Stimulated activated naive CD4-positive, alpha-beta T cell treated with Interleukin-2 at 50 U/mL for 16 hours (primary cell): ENCODE measurements around the gene NCOA1.
"Not testable (repeated sequence)": the region's sequence is repeated elsewhere in the genome, so short reads cannot be mapped to it uniquely, and the experiment has no call there.

Experiments used
- DNase-seq: peaks from one replicate; lab custom pipeline; 2025; lab: John Stamatoyannopoulos, UW

Gene NCOA1

GRCh38 chr2:24792542-24792873, 301.5 kb downstream of the NCOA1 start:
- DNase-seq = no peak

GRCh38 chr2:24792874-24793760, 302.1 kb downstream of the NCOA1 start, which contains the start of the genes CENPO and PTRHD1:
Gene CENPO, plus strand, starts transcription at chr2:24793425. Its CDS starts 495 bp downstream, at chr2:24793920.
Gene PTRHD1, minus strand, starts transcription at chr2:24793391. Its CDS starts 14 bp downstream, at chr2:24793377.
- DNase-seq = peak; percentile 95

- no peak for DNase-seq
These were observed 302.8 kb downstream of the NCOA1 start for GRCh38 chr2:24793761-24794435.

- DNase-seq = no peak
These were observed 306.6 kb downstream of the NCOA1 start for GRCh38 chr2:24797644-24798043.

- not testable (repeated sequence) for DNase-seq
These were observed 309.4 kb downstream of the NCOA1 start for GRCh38 chr2:24800487-24800886.

GRCh38 chr2:24805811-24806660, 315.0 kb downstream of the NCOA1 start:
- not testable (repeated sequence) for DNase-seq

- DNase-seq = no peak
These were observed 315.6 kb downstream of the NCOA1 start for GRCh38 chr2:24806661-24807036.

- DNase-seq = no peak
These were observed 318.4 kb downstream of the NCOA1 start for GRCh38 chr2:24809316-24810007.

- no peak for DNase-seq
These were observed 322.7 kb downstream of the NCOA1 start for GRCh38 chr2:24813691-24814137.

- no peak for DNase-seq
These were observed 323.5 kb downstream of the NCOA1 start for GRCh38 chr2:24814516-24814915.

- DNase-seq = no peak
These were observed 324.1 kb downstream of the NCOA1 start for GRCh38 chr2:24815171-24815570.

- DNase-seq = no peak
These were observed 325.4 kb downstream of the NCOA1 start for GRCh38 chr2:24816404-24816803.

GRCh38 chr2:24816884-24817283, 325.8 kb downstream of the NCOA1 start:
- no peak for DNase-seq

- no peak for DNase-seq
These were observed 327.7 kb downstream of the NCOA1 start for GRCh38 chr2:24818721-24819167.

- no peak for DNase-seq
These were observed 328.6 kb downstream of the NCOA1 start for GRCh38 chr2:24819442-24820174.

GRCh38 chr2:24820175-24820513, 329.1 kb downstream of the NCOA1 start:
- no peak for DNase-seq
